SW 1271 (cell line): ENCODE results near the gene SND1.
"Not testable (repeated sequence)": the region's sequence is repeated elsewhere in the genome, so short reads cannot be mapped to it uniquely, and the experiment has no call there.

ENCODE experiments used
- DNase-seq, 2 experiments: peaks; one replicate each; lab custom pipeline; 2025; lab: John Stamatoyannopoulos, UW

The SND1 gene

GRCh38 chr7:127961786-127962453 is 309.9 kb downstream of the SND1 start:
- no peak for DNase-seq

GRCh38 chr7:127962589-127963361 is 310.8 kb downstream of the SND1 start:
- no peak for DNase-seq

- DNase-seq: not testable (repeated sequence)
Measured at GRCh38 chr7:127963850-127964249, 311.9 kb downstream of the SND1 start.

- no peak for DNase-seq
Measured at GRCh38 chr7:127967281-127967680, 315.3 kb downstream of the SND1 start.

GRCh38 chr7:127968547-127968946 is 316.6 kb downstream of the SND1 start:
- DNase-seq: no peak

- DNase-seq: no peak
Measured at GRCh38 chr7:127973832-127974231, 321.8 kb downstream of the SND1 start.

GRCh38 chr7:127974446-127975035 is 322.5 kb downstream of the SND1 start:
- no peak for DNase-seq

GRCh38 chr7:127976056-127976737 is 324.2 kb downstream of the SND1 start:
- DNase-seq: no peak

GRCh38 chr7:127976738-127977120 is 324.7 kb downstream of the SND1 start:
- no peak for DNase-seq

GRCh38 chr7:127978421-127978820 is 326.4 kb downstream of the SND1 start:
- no peak for DNase-seq

GRCh38 chr7:127979113-127979727 is 327.2 kb downstream of the SND1 start:
- DNase-seq: no peak

- DNase-seq: no peak
Measured at GRCh38 chr7:127979728-127980126, 327.7 kb downstream of the SND1 start.

GRCh38 chr7:127980901-127981300 is 328.9 kb downstream of the SND1 start:
- DNase-seq: no peak

GRCh38 chr7:127981965-127982364 is 330.0 kb downstream of the SND1 start:
- DNase-seq: no peak

GRCh38 chr7:127983804-127984332 is 331.9 kb downstream of the SND1 start:
- DNase-seq: no peak

- no peak for DNase-seq
Measured at GRCh38 chr7:127986581-127987521, 334.9 kb downstream of the SND1 start.

- DNase-seq: no peak
Measured at GRCh38 chr7:127988751-127989150, 336.8 kb downstream of the SND1 start.

GRCh38 chr7:127993317-127993716 is 341.3 kb downstream of the SND1 start:
- no peak for DNase-seq

GRCh38 chr7:127993987-127994386 is 342.0 kb downstream of the SND1 start:
- DNase-seq: no peak

- DNase-seq: no peak
Measured at GRCh38 chr7:127995156-127995880, 343.3 kb downstream of the SND1 start.
